ENCODE data around the gene SYNGR2.

Gene SYNGR2

DNA sequence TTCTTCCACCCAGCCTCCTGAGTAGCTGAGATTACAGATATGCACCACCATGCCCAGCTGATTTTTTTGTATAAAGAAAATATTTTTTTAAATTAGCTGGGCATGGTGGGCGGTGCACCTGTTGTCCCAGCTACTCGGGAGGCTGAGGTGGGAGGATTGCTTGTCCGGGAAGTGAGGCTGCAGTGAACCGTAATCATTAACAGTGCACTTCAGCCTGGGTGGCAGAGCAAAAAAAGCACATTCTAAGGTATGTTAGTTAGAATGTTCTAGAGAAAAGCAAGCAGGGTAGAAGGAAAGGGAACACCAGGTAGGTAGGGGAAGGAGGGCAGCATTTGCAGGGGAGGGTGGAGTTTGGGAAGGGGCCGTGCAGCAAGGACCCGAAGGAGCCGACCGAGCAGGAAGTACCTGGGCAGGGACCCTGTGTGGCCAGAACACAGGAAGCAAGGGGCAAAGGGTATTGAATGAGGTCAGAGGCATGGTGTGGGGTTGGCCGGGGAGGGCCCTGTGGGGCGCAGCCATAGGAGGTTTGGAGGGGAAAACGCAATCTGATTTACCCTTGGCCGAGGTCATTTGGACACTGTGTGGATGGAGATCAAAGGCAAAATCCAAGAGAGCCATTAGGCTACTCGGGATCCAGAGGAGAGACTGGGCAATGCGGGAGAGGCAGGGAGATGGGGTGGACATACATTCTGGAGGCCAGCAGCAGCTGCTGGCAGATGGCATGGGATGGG lies 19.9 kb upstream of the SYNGR2 start:
- ChIA-PET POLR2A (interaction anchor here (0.7 to 1.0 kb wide), 2 partner anchors 10 to 38 kb away, joined by 3 to 4 read pairs; no protein-coding TSS in a partner anchor), CTCF (no interaction called here)
- TF ChIP-seq ELF4 (IDR thresholded peaks at IDR 0.05) = no peak
- TF ChIP-seq L3MBTL2 (conservative IDR thresholded peaks at IDR 0.05) = no peak
- no peak for TF ChIP-seq SUZ12 (IDR thresholded peaks at IDR 0.05)
- TF ChIP-seq FOXK2 (IDR thresholded peaks at IDR 0.05) = no peak
- no peak for TF ChIP-seq HDGF (IDR thresholded peaks at IDR 0.05; ENCODE audit: borderline replicate concordance)
- TF ChIP-seq TARDBP (IDR thresholded peaks at IDR 0.05) = no peak
- no peak for TF ChIP-seq NFRKB (IDR thresholded peaks at IDR 0.05)
- TF ChIP-seq FOXM1 (IDR thresholded peaks at IDR 0.05; ENCODE audit: borderline replicate concordance) = no peak
- TF ChIP-seq, protein P1, sequence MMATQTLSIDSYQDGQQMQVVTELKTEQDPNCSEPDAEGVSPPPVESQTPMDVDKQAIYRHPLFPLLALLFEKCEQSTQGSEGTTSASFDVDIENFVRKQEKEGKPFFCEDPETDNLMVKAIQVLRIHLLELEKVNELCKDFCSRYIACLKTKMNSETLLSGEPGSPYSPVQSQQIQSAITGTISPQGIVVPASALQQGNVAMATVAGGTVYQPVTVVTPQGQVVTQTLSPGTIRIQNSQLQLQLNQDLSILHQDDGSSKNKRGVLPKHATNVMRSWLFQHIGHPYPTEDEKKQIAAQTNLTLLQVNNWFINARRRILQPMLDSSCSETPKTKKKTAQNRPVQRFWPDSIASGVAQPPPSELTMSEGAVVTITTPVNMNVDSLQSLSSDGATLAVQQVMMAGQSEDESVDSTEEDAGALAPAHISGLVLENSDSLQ (IDR thresholded peaks at IDR 0.05) = no peak
- no peak for TF ChIP-seq FOXA1 (IDR thresholded peaks at IDR 0.05)
- no peak for TF ChIP-seq SP1 (IDR thresholded peaks at IDR 0.05)
- TF ChIP-seq ARNT (IDR thresholded peaks at IDR 0.05) = no peak
- DNase-seq (ENCODE audit: extremely low spot score) = no peak

DNA sequence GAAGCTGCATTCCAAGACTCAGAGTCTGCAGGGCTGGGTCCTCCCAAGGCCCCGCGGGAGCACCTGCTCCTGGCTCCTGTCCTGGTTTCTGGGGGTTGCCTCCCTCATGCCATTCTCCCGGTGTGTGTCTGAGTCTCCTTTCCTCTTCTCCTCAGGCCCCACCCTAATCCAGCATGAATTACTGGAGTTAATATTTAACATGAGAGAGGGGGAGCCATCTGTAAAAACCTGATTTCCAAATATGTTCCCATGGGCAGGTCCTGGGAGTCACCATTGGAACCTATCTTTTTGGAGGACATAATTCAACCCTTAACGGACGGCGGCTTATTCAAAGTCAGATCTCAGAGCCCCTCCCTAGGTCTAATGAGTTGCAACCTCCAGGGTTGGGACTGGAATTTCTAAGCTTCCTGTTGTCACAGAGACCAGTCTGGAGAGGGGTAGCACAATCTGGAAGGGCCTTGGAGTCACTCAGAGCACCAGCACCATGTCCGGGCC lies 16.8 kb upstream of the SYNGR2 start:
- no peak for DNase-seq (ENCODE audit: extremely low spot score)
- ChIA-PET CTCF (interaction anchor here (0.6 to 0.7 kb wide), 2 partner anchors 21 to 50 kb away, joined by 4 read pairs; partner anchors contain the start of gene TMC8), POLR2A (no interaction called here)
- TF ChIP-seq SUZ12 (IDR thresholded peaks at IDR 0.05) = no peak
- TF ChIP-seq TARDBP (IDR thresholded peaks at IDR 0.05) = no peak
- no peak for TF ChIP-seq ARNT (IDR thresholded peaks at IDR 0.05)
- no peak for TF ChIP-seq SP1 (IDR thresholded peaks at IDR 0.05)
- TF ChIP-seq FOXM1 (IDR thresholded peaks at IDR 0.05; ENCODE audit: borderline replicate concordance) = no peak
- no peak for TF ChIP-seq ELF4 (IDR thresholded peaks at IDR 0.05)
- TF ChIP-seq, protein P1 (IDR thresholded peaks at IDR 0.05) = no peak
- TF ChIP-seq ZNF384 (IDR thresholded peaks at IDR 0.05) = no peak
- TF ChIP-seq NFRKB (IDR thresholded peaks at IDR 0.05) = no peak
- TF ChIP-seq FOXK2 (IDR thresholded peaks at IDR 0.05) = no peak
- TF ChIP-seq BHLHE40 (IDR thresholded peaks at IDR 0.05; ENCODE audit: borderline replicate concordance) = no peak
- TF ChIP-seq HDGF (IDR thresholded peaks at IDR 0.05; ENCODE audit: borderline replicate concordance) = no peak
- TF ChIP-seq FOXA1 (IDR thresholded peaks at IDR 0.05) = no peak
- no peak for TF ChIP-seq CTBP1 (IDR thresholded peaks at IDR 0.05; ENCODE audit: borderline replicate concordance)
- TF ChIP-seq LEF1 (IDR thresholded peaks at IDR 0.05; ENCODE audit: borderline replicate concordance) = no peak
- TF ChIP-seq L3MBTL2 (conservative IDR thresholded peaks at IDR 0.05) = no peak

DNA sequence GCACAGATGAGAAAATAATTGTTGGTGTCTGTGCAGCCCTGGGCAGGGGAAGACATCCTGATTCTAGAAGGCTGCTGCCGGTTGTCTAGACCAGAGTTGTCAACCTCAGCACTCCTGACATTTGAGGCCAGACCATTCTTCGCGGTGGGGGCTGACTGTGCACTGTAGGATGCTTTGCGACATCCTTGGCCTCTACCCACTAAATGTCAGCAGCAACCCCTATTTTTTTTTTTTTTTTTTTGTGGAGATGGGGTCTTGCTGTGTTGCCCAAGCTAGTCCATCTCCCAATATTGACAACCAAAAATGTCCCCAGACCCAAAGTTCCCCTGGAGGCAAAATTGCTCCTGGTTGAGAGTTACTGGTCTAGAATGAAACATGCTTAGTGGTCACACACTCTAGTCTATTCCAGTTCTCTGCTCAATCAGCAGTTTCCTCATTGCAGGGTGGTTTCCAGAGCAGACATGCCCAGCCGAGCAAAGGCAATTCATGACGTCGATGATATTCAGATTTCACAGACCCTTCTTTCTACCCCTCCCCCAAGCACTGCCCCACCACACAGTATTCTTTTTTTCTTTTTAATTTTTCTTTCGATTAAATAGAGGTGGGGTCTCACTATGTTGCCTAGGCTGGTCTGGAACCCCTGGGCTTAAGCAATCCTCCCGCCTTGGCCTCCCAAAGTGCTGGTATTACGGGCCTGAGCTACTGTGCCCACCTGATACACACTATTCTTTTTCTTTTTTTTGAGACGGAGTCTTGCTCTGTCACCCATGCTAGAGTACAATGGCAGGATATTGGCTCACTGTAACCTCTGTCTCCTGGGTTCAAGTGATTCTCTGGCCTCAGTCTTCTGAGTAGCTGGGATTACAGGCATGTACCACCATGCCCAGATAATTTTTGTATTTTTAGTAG lies 13.2 kb upstream of the SYNGR2 start:
- ChIA-PET POLR2A (no interaction called here), CTCF (interaction anchor here (0.7 kb wide), 1 partner anchor 45 kb away, joined by 3 read pairs; no protein-coding TSS in a partner anchor)
- no peak for DNase-seq (ENCODE audit: extremely low spot score)
- TF ChIP-seq L3MBTL2 (conservative IDR thresholded peaks at IDR 0.05) (no peak), HDGF (IDR thresholded peaks at IDR 0.05; ENCODE audit: borderline replicate concordance) (no peak), TARDBP (IDR thresholded peaks at IDR 0.05) (no peak), SP1 (IDR thresholded peaks at IDR 0.05) (no peak), ELF4 (IDR thresholded peaks at IDR 0.05) (no peak), NFRKB (IDR thresholded peaks at IDR 0.05) (no peak)

DNA sequence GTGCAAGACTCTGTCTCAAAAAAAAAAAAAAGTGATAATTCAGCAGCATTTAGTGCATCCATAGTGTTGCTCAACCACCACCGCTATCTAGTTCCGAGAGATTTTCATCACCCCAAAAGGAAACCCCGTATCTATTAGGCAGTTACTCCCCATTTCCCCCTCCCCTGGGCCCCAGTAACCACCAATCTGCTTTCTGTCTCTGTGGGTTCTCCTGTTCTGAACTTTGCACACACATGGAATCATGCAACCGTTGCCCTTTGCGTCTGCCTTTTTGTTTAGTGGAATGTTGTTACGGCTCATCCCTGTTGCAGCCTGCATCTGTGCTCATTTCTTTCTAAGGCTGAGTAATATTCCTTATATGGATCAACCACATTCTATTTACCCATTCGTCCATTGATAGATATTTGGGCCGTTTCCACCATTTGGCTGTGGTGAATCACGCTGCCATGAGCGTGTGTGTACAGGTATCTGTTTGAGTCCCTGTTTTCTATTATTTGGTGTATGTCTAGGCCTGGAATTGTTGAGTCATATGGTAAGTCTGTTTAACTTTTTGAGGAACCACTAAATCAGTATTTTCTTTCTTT lies 8.7 kb upstream of the SYNGR2 start:
- DNase-seq (ENCODE audit: extremely low spot score) = no peak
- ChIA-PET POLR2A (interaction anchor here (1.2 kb wide), 1 partner anchor 27 kb away, joined by 4 read pairs; the partner anchor contains the start of genes AFMID and TK1), CTCF (no interaction called here)
- TF ChIP-seq ZNF384 (IDR thresholded peaks at IDR 0.05) (no peak), SP1 (IDR thresholded peaks at IDR 0.05) (no peak), ELF4 (IDR thresholded peaks at IDR 0.05) (no peak), FOXK2 (IDR thresholded peaks at IDR 0.05) (no peak), TARDBP (IDR thresholded peaks at IDR 0.05) (no peak)

DNA sequence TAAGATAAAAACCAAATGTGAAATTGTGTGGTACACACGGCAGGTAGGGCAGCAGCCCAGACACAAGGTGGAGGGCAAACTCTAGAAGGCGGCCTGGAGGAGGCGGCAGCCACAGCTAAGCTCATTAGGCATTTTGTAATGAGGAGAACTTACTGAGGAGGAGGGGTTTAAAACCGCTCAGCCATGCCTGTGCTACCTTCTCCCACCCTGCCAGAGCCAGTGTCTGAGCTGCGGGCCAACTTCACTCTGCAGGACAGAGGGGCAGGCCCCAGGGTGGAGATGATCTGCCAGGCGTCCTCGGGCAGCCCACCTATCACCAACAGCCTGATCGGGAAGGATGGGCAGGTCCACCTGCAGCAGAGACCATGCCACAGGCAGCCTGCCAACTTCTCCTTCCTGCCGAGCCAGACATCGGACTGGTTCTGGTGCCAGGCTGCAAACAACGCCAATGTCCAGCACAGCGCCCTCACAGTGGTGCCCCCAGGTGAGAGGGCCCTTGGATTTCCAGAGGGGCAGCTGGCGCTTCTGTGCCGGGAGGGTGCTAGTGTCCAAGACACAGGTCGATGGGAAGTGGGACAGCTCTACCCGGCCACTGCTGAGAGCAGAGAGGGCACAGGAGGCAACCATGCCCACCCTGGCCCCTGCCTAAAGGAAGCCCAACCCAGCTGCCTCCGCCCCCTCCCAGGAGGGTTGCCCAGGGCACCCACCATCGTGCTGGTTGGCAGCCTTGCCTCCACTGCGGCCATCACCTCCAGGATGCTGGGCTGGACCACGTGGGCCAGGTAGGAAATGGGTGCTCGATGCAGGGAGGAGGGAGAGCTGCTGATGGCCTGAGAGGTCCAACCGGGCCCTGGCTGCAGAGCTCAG lies 4.3 kb upstream of the SYNGR2 start:
- TF ChIP-seq ARNT (IDR thresholded peaks at IDR 0.05) = no peak
- no peak for TF ChIP-seq HDGF (IDR thresholded peaks at IDR 0.05; ENCODE audit: borderline replicate concordance)
- TF ChIP-seq, protein P1 (IDR thresholded peaks at IDR 0.05) = no peak
- no peak for TF ChIP-seq FOXM1 (IDR thresholded peaks at IDR 0.05; ENCODE audit: borderline replicate concordance)
- no peak for TF ChIP-seq FOXK2 (IDR thresholded peaks at IDR 0.05)
- TF ChIP-seq ELF4 (IDR thresholded peaks at IDR 0.05) = no peak
- TF ChIP-seq LEF1 (IDR thresholded peaks at IDR 0.05; ENCODE audit: borderline replicate concordance) = no peak
- TF ChIP-seq SP1 (IDR thresholded peaks at IDR 0.05) = no peak
- TF ChIP-seq ZNF384 (IDR thresholded peaks at IDR 0.05) = no peak
- TF ChIP-seq L3MBTL2 (conservative IDR thresholded peaks at IDR 0.05) = no peak
- no peak for TF ChIP-seq NFRKB (IDR thresholded peaks at IDR 0.05)
- TF ChIP-seq BHLHE40 (IDR thresholded peaks at IDR 0.05; ENCODE audit: borderline replicate concordance) = no peak
- TF ChIP-seq TARDBP (IDR thresholded peaks at IDR 0.05) = no peak
- TF ChIP-seq FOXA1 (IDR thresholded peaks at IDR 0.05) = no peak
- TF ChIP-seq SUZ12 (IDR thresholded peaks at IDR 0.05) = no peak
- no peak for TF ChIP-seq CTBP1 (IDR thresholded peaks at IDR 0.05; ENCODE audit: borderline replicate concordance)
- POLR2A ChIA-PET = interaction anchor here (1.1 to 1.3 kb wide), 2 partner anchors 10 to 22 kb away, joined by 3 to 4 read pairs; partner anchors contain the start of gene TK1

More for the DNA sequence above, 4.3 kb upstream of the SYNGR2 start:
- DNase-seq (ENCODE audit: extremely low spot score) = no peak
- CTCF ChIA-PET = no interaction called here

Measured in HEK293T (cell line).